ENCODE data around the gene NODAL. TPM values are rescaled to one million over a fixed set of nuclear protein-coding genes. Genes with fewer than 3 reads are reported as not detected.

Gene NODAL
- total and polyA plus RNA-seq, 4 donors = not detected

- no peaks in the 10 kb centered on the region for H3K9me3 ChIP-seq (ENCODE audit: control insufficient read depth in 4 of 4, insufficient read depth in 3 of 4, low read length in 3 of 4)
- H3K9ac ChIP-seq (ENCODE audit: insufficient read depth in 1 of 2, low read length in 2 of 2) = no peak overlapping the region
- peaks cover 0 to 5% (median 0%) of the 10 kb centered on the region in 3 donors for H3K27me3 ChIP-seq (ENCODE audit: control insufficient read depth in 3 of 3, insufficient read depth in 3 of 3, low read length in 2 of 3)
- H3K4me1 ChIP-seq (ENCODE audit: control insufficient read depth in 5 of 5, insufficient read depth in 5 of 5, low read length in 5 of 5) = peaks cover 7 to 57% (median 18%) of the 10 kb centered on the region in 5 donors
- H3K4me3 ChIP-seq = no peak overlapping the region
- ATAC-seq (ENCODE audit: insufficient read depth, low FRiP score) (no peak), DNase-seq (no peak)
- H3K27ac ChIP-seq (ENCODE audit: low read depth in 1 of 2, low read length in 1 of 2) = peak overlapping the region in 1 of 2 donors; percentile 81
- H3K36me3 ChIP-seq (ENCODE audit: control insufficient read depth in 4 of 4, insufficient read depth in 4 of 4, low read length in 4 of 4) = no peaks in the 10 kb centered on the region
- TF ChIP-seq, protein P1, sequence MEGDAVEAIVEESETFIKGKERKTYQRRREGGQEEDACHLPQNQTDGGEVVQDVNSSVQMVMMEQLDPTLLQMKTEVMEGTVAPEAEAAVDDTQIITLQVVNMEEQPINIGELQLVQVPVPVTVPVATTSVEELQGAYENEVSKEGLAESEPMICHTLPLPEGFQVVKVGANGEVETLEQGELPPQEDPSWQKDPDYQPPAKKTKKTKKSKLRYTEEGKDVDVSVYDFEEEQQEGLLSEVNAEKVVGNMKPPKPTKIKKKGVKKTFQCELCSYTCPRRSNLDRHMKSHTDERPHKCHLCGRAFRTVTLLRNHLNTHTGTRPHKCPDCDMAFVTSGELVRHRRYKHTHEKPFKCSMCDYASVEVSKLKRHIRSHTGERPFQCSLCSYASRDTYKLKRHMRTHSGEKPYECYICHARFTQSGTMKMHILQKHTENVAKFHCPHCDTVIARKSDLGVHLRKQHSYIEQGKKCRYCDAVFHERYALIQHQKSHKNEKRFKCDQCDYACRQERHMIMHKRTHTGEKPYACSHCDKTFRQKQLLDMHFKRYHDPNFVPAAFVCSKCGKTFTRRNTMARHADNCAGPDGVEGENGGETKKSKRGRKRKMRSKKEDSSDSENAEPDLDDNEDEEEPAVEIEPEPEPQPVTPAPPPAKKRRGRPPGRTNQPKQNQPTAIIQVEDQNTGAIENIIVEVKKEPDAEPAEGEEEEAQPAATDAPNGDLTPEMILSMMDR (IDR thresholded peaks at IDR 0.05; ENCODE audit: control extremely low read depth, extremely low read depth) = no peak
- 24 to 30% methylated on average over 9 of the region's 9 CpGs for WGBS, 2 donors
Observed at GRCh38 chr10:70480239-70480861, 38.9 kb upstream of the NODAL start.

- H3K36me3 ChIP-seq (ENCODE audit: control insufficient read depth in 4 of 4, insufficient read depth in 4 of 4, low read length in 4 of 4) = no peaks in the 10 kb centered on the region
- H3K27ac ChIP-seq (ENCODE audit: low read depth in 1 of 2, low read length in 1 of 2) = peak overlapping the region in 1 of 2 donors; percentile 81
- peaks cover 7 to 64% (median 18%) of the 10 kb centered on the region in 5 donors for H3K4me1 ChIP-seq (ENCODE audit: control insufficient read depth in 5 of 5, insufficient read depth in 5 of 5, low read length in 5 of 5)
- H3K27me3 ChIP-seq (ENCODE audit: control insufficient read depth in 3 of 3, insufficient read depth in 3 of 3, low read length in 2 of 3) = peaks cover 0 to 5% (median 0%) of the 10 kb centered on the region in 3 donors
- peak overlapping the region in 1 of 2 donors; percentile 62 for H3K9ac ChIP-seq (ENCODE audit: insufficient read depth in 1 of 2, low read length in 2 of 2)
- H3K4me3 ChIP-seq = peak overlapping the region; percentile 61
- TF ChIP-seq, protein P1 (IDR thresholded peaks at IDR 0.05; ENCODE audit: control extremely low read depth, extremely low read depth) = no peak
- ATAC-seq (ENCODE audit: insufficient read depth, low FRiP score) (no peak), DNase-seq (no peak)
- WGBS, 2 donors = 47 to 64% methylated on average over 8 of the region's 8 CpGs
- H3K9me3 ChIP-seq (ENCODE audit: control insufficient read depth in 4 of 4, insufficient read depth in 3 of 4, low read length in 3 of 4) = no peaks in the 10 kb centered on the region
Observed at GRCh38 chr10:70479626-70480238, 38.3 kb upstream of the NODAL start.

DNA sequence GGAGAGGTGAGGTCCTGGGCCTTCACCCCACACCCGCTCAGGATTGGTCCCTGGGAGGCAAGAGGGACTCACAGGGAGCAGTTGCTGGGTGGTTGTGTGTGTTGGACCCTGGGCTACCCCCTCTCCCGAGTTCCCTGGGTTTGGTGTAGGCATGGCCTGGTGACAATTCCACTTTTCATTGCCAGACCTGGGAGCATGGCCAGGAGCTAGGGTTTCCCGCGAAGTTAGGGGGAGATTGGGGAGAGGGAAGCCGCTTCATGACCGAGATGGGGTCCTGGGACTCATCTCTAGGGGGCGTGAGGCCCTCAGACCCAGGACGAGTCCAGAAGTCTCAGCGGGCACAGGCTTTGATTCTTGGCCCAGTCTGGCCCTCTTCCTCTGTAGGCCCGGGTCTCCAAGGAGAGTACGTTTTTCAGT lies 37.7 kb upstream of the NODAL start:
- Histone ChIP-seq H3K4me1 (ENCODE audit: control insufficient read depth in 5 of 5, insufficient read depth in 5 of 5, low read length in 5 of 5) (peaks cover 7 to 66% (median 18%) of the 10 kb centered on the region in 5 donors), H3K9ac (ENCODE audit: insufficient read depth in 1 of 2, low read length in 2 of 2) (peak overlapping the region in 1 of 2 donors; percentile 62), H3K36me3 (ENCODE audit: control insufficient read depth in 4 of 4, insufficient read depth in 4 of 4, low read length in 4 of 4) (no peaks in the 10 kb centered on the region), H3K27me3 (ENCODE audit: control insufficient read depth in 3 of 3, insufficient read depth in 3 of 3, low read length in 2 of 3) (peaks cover 0 to 5% (median 0%) of the 10 kb centered on the region in 3 donors), H3K4me3 (peak overlapping the region; percentile 61), H3K9me3 (ENCODE audit: control insufficient read depth in 4 of 4, insufficient read depth in 3 of 4, low read length in 3 of 4) (no peaks in the 10 kb centered on the region), H3K27ac (ENCODE audit: low read depth in 1 of 2, low read length in 1 of 2) (peak overlapping the region; percentile 67 to 81)
- no peak for ATAC-seq (ENCODE audit: insufficient read depth, low FRiP score)
- TF ChIP-seq, protein P1 (IDR thresholded peaks at IDR 0.05; ENCODE audit: control extremely low read depth, extremely low read depth) = no peak
- 29 to 33% methylated on average over 11 of the region's 11 CpGs for WGBS, 2 donors
- peak in 1 of 3 donors; percentile 54 for DNase-seq

All from lung (tissue), 12 donors.